HepG2 (cell line): ENCODE data around the gene MAGEL2. TPM values are rescaled to one million over a fixed set of nuclear protein-coding genes. Genes with fewer than 3 reads are reported as not detected.

Experiments used
- ARID3A ChIP-seq: IDR thresholded peaks from 2 replicates; pipeline ENCODE4 v1.6.1; 2012; ENCODE audit warnings: low read depth, low read length, improper control_type of control experiment
- DPF2 ChIP-seq: sonication (generic); formaldehyde crosslinking; IDR thresholded peaks from 2 replicates; pipeline ENCODE4 v1.4.0; 2020; ENCODE audit warnings: mild to moderate bottlenecking, low read depth, missing genetic modification reagents, borderline replicate concordance
- FOXA3 ChIP-seq: IDR thresholded peaks from 2 replicates; pipeline ENCODE4 v1.6.1; 2016; ENCODE audit warnings: missing genetic modification reagents, missing compliant biosample characterization
- FOXP1 ChIP-seq, 2 experiments: fragments of 450-650 bp in 1 of 2; IDR thresholded peaks; 2 replicates each; pipeline ENCODE4 v1.6.1; 2017 to 2018; ENCODE audit warnings: antibody characterized with exemption in 1 of 2
- ISL2 ChIP-seq: sonication (generic); formaldehyde crosslinking; IDR thresholded peaks from 2 replicates; pipeline ENCODE4 v1.5.0; 2020; ENCODE audit warnings: missing genetic modification reagents
- JARID2 ChIP-seq: sonication (generic); formaldehyde crosslinking; IDR thresholded peaks from 2 replicates; pipeline ENCODE4 v1.8.1; 2023; ENCODE audit warnings: missing genetic modification reagents, inconsistent platforms; ENCODE audit not compliant: insufficient replicate concordance
- RERE ChIP-seq: IDR thresholded peaks from 2 replicates; pipeline ENCODE4 v1.6.1; 2016; ENCODE audit warnings: low read depth, missing genetic modification reagents, missing compliant biosample characterization
- SAP130 ChIP-seq: IDR thresholded peaks from 2 replicates; pipeline ENCODE4 v1.6.1; 2016; ENCODE audit warnings: low read depth
- TCF7 ChIP-seq: sonication (generic); IDR thresholded peaks from 2 replicates; pipeline ENCODE4 v1.6.1; 2016; ENCODE audit warnings: antibody characterized with exemption, low read depth
- ZFP1 ChIP-seq: IDR thresholded peaks from 2 replicates; pipeline ENCODE4 v1.6.1; 2016
- ZFX ChIP-seq: sonication (generic); formaldehyde crosslinking; IDR thresholded peaks from 2 replicates; pipeline ENCODE4 v1.4.0; 2020; ENCODE audit warnings: mild to moderate bottlenecking, low read depth, missing genetic modification reagents, moderate library complexity
- ZMYM4 ChIP-seq: sonication (generic); formaldehyde crosslinking; IDR thresholded peaks from 2 replicates; pipeline ENCODE4 v1.8.1; 2023; ENCODE audit warnings: mild to moderate bottlenecking, missing genetic modification reagents
- ZNF253 ChIP-seq: sonication (generic); formaldehyde crosslinking; IDR thresholded peaks from 2 replicates; pipeline ENCODE4 v1.8.0; 2022; ENCODE audit warnings: mild to moderate bottlenecking, missing genetic modification reagents, borderline replicate concordance
- ZNF281 ChIP-seq: sonication (generic); formaldehyde crosslinking; IDR thresholded peaks from 2 replicates; pipeline ENCODE4 v1.4.0; 2020; ENCODE audit warnings: missing genetic modification reagents, borderline replicate concordance
- ZNF501 ChIP-seq: sonication (generic); formaldehyde crosslinking; IDR thresholded peaks from 2 replicates; pipeline ENCODE4 v1.5.1; 2020; ENCODE audit warnings: mild to moderate bottlenecking, moderate library complexity, missing genetic modification reagents
- ZNF564 ChIP-seq: sonication (generic); formaldehyde crosslinking; IDR thresholded peaks from 2 replicates; pipeline ENCODE4 v1.8.1; 2023; ENCODE audit warnings: mild to moderate bottlenecking, missing genetic modification reagents
- ZNF607 ChIP-seq: sonication (generic); formaldehyde crosslinking; IDR thresholded peaks from 2 replicates; pipeline ENCODE4 v1.5.1; 2020; ENCODE audit warnings: missing genetic modification reagents, mild to moderate bottlenecking, borderline replicate concordance
- ZNF816 ChIP-seq: sonication (generic); formaldehyde crosslinking; IDR thresholded peaks from 2 replicates; pipeline ENCODE4 v1.8.0; 2022; ENCODE audit warnings: missing genetic modification reagents, mild to moderate bottlenecking, borderline replicate concordance
- polyA plus RNA-seq, 8 experiments: library from polyadenylated mRNA; depleted of rRNA in 3 of 8; stranded (reverse) in 7 of 8; unstranded in 1 of 8; fragments of >200 nt; fragmentation: Illumina TruSeq in 4 of 8; extraction: Trizol in 4 of 8; gene quantifications; 2 replicates each; pipeline versions ENCODE4 v1.2.1 to v1.2.3, GENCODE V29; 2011 to 2016; ENCODE audit warnings: low read depth in 4 of 8, missing spikeins in 1 of 8, mixed read lengths in 1 of 8; ENCODE audit not compliant: insufficient read depth in 1 of 8
- total RNA-seq, 5 experiments: library from RNA; depleted of rRNA; stranded (reverse); fragments of >200 nt; fragmentation: Illumina TruSeq; extraction: Trizol; gene quantifications; 2 replicates each; pipeline ENCODE4 v1.2.3, GENCODE V29; 2016; ENCODE audit warnings: low read depth in 1 of 5
- TF ChIP-seq, protein P1 (sequence below): sonication (generic); formaldehyde crosslinking; IDR thresholded peaks from 2 replicates; pipeline ENCODE4 v1.5.1; 2020; ENCODE audit warnings: mild to moderate bottlenecking, moderate library complexity, missing genetic modification reagents

The MAGEL2 gene
- total and polyA plus RNA-seq, 2 of the 13 experiments (the other 11 are each of a cell fraction or from before 2014, with no cell fraction given) = not detected

GRCh38 chr15:23690450-23690852 lies 42.8 kb upstream of the MAGEL2 start (continued):
- TF ChIP-seq ZNF607 (CRISPR knock-in tag) (0 out of 2 replicates have a peak, but pooled peaks have one; percentile 18), TCF7 (peak; percentile 78), RERE (0 out of 2 replicates have a peak, but pooled peaks have one; percentile 27), DPF2 (0 out of 2 replicates have a peak, but pooled peaks have one; percentile 50), ZFP1 (CRISPR knock-in tag) (peak; percentile 80; the same call in 1 of the 2 replicates), FOXA3 (CRISPR knock-in tag) (peak; percentile 91), ZNF816 (CRISPR knock-in tag) (no peak), ZNF501 (peak; percentile 28; the same call in 1 of the 2 replicates), ZNF564 (CRISPR knock-in tag) (0 out of 2 replicates have a peak, but pooled peaks have one; percentile 64), ARID3A (peak; percentile 70), ZFX (peak; percentile 57), ZMYM4 (CRISPR knock-in tag) (peak; percentile 92), JARID2 (no peak), ZNF281 (CRISPR knock-in tag) (peak; percentile 44; the same call in 1 of the 2 replicates), SAP130 (peak; percentile 60), ISL2 (CRISPR knock-in tag) (peak; percentile 86), FOXP1 (IDR thresholded peaks at IDR 0.05) (no peak), FOXP1 (CRISPR knock-in tag; IDR thresholded peaks at IDR 0.05) (peak; percentile 59; the same call in 1 of the 2 replicates), ZNF253 (CRISPR knock-in tag) (no peak)
- TF ChIP-seq, protein P1, sequence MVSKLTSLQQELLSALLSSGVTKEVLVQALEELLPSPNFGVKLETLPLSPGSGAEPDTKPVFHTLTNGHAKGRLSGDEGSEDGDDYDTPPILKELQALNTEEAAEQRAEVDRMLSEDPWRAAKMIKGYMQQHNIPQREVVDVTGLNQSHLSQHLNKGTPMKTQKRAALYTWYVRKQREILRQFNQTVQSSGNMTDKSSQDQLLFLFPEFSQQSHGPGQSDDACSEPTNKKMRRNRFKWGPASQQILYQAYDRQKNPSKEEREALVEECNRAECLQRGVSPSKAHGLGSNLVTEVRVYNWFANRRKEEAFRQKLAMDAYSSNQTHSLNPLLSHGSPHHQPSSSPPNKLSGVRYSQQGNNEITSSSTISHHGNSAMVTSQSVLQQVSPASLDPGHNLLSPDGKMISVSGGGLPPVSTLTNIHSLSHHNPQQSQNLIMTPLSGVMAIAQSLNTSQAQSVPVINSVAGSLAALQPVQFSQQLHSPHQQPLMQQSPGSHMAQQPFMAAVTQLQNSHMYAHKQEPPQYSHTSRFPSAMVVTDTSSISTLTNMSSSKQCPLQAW (CRISPR knock-in tag) = peak; percentile 70
